Endothelial cell of umbilical vein (primary cell): ENCODE measurements around the gene SFRP2.

Experiments used
- EZH2 ChIP-seq: IDR thresholded peaks from 2 replicates; pipeline ENCODE4 v1.6.1; 2012; ENCODE audit warnings: borderline replicate concordance, low read depth, mild to moderate bottlenecking, moderate library complexity, low read length, inconsistent platforms; ENCODE audit not compliant: severe bottlenecking
- POLR2AphosphoS5 ChIP-seq: IDR thresholded peaks from 2 replicates; pipeline ENCODE4 v1.6.1; 2012; ENCODE audit warnings: low read depth, mild to moderate bottlenecking, control low read depth, low read length, moderate library complexity; ENCODE audit not compliant: insufficient read depth
- TF ChIP-seq, protein P1 (sequence below), 2 donors: IDR thresholded peaks; 1 replicate in 1 of 2; 2 replicates in 1 of 2; pipeline ENCODE4 v1.5.1; 2011; ENCODE audit warnings: low read length in 2 of 2, mild to moderate bottlenecking in 2 of 2, moderate library complexity in 2 of 2, control low read depth in 1 of 2, inconsistent platforms in 1 of 2, low read depth in 1 of 2; ENCODE audit not compliant: insufficient read depth in 1 of 2; ENCODE audit errors: extremely low read depth in 1 of 2

DNA sequence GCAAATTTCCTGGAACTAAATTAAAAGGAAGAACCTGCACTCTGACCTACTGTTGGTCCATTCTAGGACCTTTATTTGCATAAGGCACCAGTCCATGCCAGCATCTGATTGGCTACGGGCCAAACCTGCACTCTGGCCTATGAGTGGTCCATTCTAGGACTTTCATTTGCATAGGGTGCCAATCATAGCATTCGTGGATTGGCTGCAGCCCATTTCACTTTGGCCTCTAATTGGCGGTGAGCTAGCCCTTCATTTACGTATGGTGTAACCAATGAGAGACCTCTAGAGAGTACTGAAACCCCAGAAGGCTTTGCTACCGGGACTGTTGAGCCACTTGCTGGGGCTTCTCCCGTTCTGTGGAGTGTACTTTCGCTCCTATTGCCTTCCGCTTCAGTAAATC is 23.0 kb downstream of the SFRP2 start:
- TF ChIP-seq, protein P1, sequence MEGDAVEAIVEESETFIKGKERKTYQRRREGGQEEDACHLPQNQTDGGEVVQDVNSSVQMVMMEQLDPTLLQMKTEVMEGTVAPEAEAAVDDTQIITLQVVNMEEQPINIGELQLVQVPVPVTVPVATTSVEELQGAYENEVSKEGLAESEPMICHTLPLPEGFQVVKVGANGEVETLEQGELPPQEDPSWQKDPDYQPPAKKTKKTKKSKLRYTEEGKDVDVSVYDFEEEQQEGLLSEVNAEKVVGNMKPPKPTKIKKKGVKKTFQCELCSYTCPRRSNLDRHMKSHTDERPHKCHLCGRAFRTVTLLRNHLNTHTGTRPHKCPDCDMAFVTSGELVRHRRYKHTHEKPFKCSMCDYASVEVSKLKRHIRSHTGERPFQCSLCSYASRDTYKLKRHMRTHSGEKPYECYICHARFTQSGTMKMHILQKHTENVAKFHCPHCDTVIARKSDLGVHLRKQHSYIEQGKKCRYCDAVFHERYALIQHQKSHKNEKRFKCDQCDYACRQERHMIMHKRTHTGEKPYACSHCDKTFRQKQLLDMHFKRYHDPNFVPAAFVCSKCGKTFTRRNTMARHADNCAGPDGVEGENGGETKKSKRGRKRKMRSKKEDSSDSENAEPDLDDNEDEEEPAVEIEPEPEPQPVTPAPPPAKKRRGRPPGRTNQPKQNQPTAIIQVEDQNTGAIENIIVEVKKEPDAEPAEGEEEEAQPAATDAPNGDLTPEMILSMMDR (IDR thresholded peaks at IDR 0.05; ENCODE audit: extremely low read depth in 1 of 2, insufficient read depth in 1 of 2, low read depth in 1 of 2, low read length in 2 of 2), result no peak
- no peak for TF ChIP-seq EZH2
- TF ChIP-seq POLR2AphosphoS5, result no peak
